SU-DHL-6 (cell line): Measurements from ENCODE around the gene MKX.

ENCODE experiments used
- H2AFZ ChIP-seq: fragments of 200-600 bp; sonication (generic); 2 replicates; pipeline ENCODE4 v1.6.1; 2014; ENCODE audit warnings: low read depth, mild to moderate bottlenecking, moderate library complexity, mixed read lengths, antibody characterized with exemption, low read length; ENCODE audit not compliant: severe bottlenecking
- H3F3A ChIP-seq: fragments of 200-600 bp; shearing (Covaris generic); 2 replicates; pipeline ENCODE4 v1.6.0; 2016; ENCODE audit warnings: antibody characterized with exemption, mild to moderate bottlenecking; ENCODE audit not compliant: insufficient read depth
- H3K27ac ChIP-seq: fragments of 200-600 bp; sonication (generic); 2 replicates; pipeline ENCODE4 v1.5.1; 2016; ENCODE audit warnings: low read depth, mild to moderate bottlenecking, low read length, moderate library complexity, mixed read lengths
- H3K27me3 ChIP-seq: fragments of 200-600 bp; sonication (generic), shearing (Covaris generic); 2 replicates; pipeline ENCODE4 v1.6.0; 2014; ENCODE audit warnings: mild to moderate bottlenecking, low read length
- H3K36me3 ChIP-seq: fragments of 200-600 bp; sonication (generic); 2 replicates; pipeline ENCODE4 v1.6.1; 2014; ENCODE audit warnings: mild to moderate bottlenecking, low read length, mixed read lengths
- H3K4me2 ChIP-seq: fragments of 300-600, 200-600 bp; shearing (Covaris generic), sonication (generic); 2 replicates; pipeline ENCODE4 v1.6.0; 2014; ENCODE audit warnings: low read length, low read depth, mild to moderate bottlenecking; ENCODE audit not compliant: poor library complexity, severe bottlenecking
- H3K4me3 ChIP-seq: fragments of 200-600 bp; sonication (generic); 2 replicates; pipeline ENCODE4 v1.5.1; 2014; ENCODE audit warnings: antibody characterized with exemption, low read length, mild to moderate bottlenecking, mixed read lengths; ENCODE audit not compliant: insufficient read depth, poor library complexity, severe bottlenecking
- H3K79me2 ChIP-seq: fragments of 200-600 bp; sonication (generic); 2 replicates; pipeline ENCODE4 v1.6.1; 2014; ENCODE audit warnings: mild to moderate bottlenecking, low read length, moderate library complexity; ENCODE audit not compliant: insufficient read depth
- H3K9ac ChIP-seq: fragments of 200-600 bp; sonication (generic); 2 replicates; pipeline ENCODE4 v1.7.0; 2014; ENCODE audit warnings: mild to moderate bottlenecking, low read length
- H3K9me2 ChIP-seq: fragments of 200-600 bp; sonication (generic); replicated peaks from 2 replicates; pipeline ENCODE4 v1.6.1; 2014; ENCODE audit warnings: low read length; ENCODE audit not compliant: insufficient read depth
- H3K9me3 ChIP-seq: fragments of 200-600 bp; sonication (generic); 2 replicates; pipeline ENCODE4 v1.6.1; 2014; ENCODE audit warnings: low read length, mixed read lengths; ENCODE audit not compliant: insufficient read depth
- H4K20me1 ChIP-seq: fragments of 200-600 bp; sonication (generic); 2 replicates; pipeline ENCODE4 v1.6.1; 2014; ENCODE audit warnings: low read depth, mild to moderate bottlenecking, antibody characterized with exemption, low read length, moderate library complexity, mixed read lengths
- EZH2phosphoT487 ChIP-seq: fragments of 200-600 bp; sonication (generic), shearing (Covaris generic); conservative IDR thresholded peaks from 2 replicates; pipeline ENCODE4 v1.6.1; 2018; ENCODE audit warnings: mild to moderate bottlenecking, antibody characterized with exemption, low read length, moderate library complexity, mixed read lengths
- TF ChIP-seq, protein P1 (sequence below): fragments of 200-600 bp; sonication (generic); IDR thresholded peaks from one replicate; pipeline ENCODE4 v1.5.1; 2017; ENCODE audit warnings: antibody characterized with exemption, mild to moderate bottlenecking, low read length, moderate library complexity; ENCODE audit not compliant: insufficient read depth, poor library complexity, severe bottlenecking

The MKX gene

DNA sequence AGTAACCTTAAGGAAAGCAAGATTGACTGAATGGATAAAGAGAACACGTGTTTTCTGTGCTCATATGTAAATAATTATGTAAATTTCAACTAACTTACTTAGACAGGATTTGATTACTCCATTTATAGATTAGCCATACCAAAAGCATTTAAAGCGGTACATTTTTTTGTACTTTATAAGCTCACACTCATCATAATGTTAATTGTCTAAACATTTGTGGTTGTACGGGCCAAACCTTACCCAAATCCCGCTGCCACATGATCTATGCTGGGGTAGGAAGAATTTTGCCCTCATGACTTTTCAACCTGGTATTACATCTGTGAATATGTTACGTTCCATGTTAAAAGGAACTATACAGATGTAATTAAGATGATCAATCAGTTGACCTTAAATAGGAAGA, 29.1 kb downstream of the MKX start:
- Histone ChIP-seq H4K20me1 (no peaks in the 10 kb centered on the region), H3K9me2 (no peaks in the 10 kb centered on the region), H3K4me3 (no peak overlapping the region), H2AFZ (no peak overlapping the region), H3K4me2 (no peak overlapping the region), H3K9ac (no peak overlapping the region), H3K27ac (no peak overlapping the region), H3K79me2 (no peaks in the 10 kb centered on the region), H3K27me3 (no peaks in the 10 kb centered on the region), H3K9me3 (no peaks in the 10 kb centered on the region), H3F3A (no peaks in the 10 kb centered on the region), H3K36me3 (no peaks in the 10 kb centered on the region)
- TF ChIP-seq EZH2phosphoT487, result no peak
- TF ChIP-seq, protein P1, sequence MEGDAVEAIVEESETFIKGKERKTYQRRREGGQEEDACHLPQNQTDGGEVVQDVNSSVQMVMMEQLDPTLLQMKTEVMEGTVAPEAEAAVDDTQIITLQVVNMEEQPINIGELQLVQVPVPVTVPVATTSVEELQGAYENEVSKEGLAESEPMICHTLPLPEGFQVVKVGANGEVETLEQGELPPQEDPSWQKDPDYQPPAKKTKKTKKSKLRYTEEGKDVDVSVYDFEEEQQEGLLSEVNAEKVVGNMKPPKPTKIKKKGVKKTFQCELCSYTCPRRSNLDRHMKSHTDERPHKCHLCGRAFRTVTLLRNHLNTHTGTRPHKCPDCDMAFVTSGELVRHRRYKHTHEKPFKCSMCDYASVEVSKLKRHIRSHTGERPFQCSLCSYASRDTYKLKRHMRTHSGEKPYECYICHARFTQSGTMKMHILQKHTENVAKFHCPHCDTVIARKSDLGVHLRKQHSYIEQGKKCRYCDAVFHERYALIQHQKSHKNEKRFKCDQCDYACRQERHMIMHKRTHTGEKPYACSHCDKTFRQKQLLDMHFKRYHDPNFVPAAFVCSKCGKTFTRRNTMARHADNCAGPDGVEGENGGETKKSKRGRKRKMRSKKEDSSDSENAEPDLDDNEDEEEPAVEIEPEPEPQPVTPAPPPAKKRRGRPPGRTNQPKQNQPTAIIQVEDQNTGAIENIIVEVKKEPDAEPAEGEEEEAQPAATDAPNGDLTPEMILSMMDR, result no peak

DNA sequence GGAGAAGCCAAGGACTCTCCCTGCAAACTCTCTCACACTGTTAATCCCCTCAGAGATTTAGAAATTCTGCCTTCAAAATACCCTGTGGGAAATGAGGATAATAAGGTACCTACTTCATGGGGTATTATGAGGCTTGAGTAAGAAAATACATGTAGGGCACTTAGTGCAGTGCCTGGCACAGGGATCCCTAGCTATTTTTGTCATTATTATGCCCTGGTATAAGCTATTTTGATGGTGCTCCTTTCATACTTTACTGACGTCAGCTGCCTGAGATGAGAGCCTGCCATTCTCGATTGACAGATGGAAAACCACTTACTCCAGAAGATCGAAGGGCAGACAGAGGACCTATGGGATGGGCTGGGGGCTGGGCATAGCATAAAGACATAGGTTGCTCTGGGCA, 30.1 kb downstream of the MKX start:
- H3F3A ChIP-seq, result no peaks in the 10 kb centered on the region
- H3K4me3 ChIP-seq, result no peak overlapping the region
- no peaks in the 10 kb centered on the region for H3K27me3 ChIP-seq
- H3K36me3 ChIP-seq, result no peaks in the 10 kb centered on the region
- H2AFZ ChIP-seq, result no peak overlapping the region
- no peaks in the 10 kb centered on the region for H4K20me1 ChIP-seq
- H3K27ac ChIP-seq, result no peak overlapping the region
- H3K79me2 ChIP-seq, result no peaks in the 10 kb centered on the region
- H3K9me3 ChIP-seq, result no peaks in the 10 kb centered on the region
- no peak overlapping the region for H3K9ac ChIP-seq
- no peaks in the 10 kb centered on the region for H3K9me2 ChIP-seq
- TF ChIP-seq, protein P1, result no peak
- no peak for TF ChIP-seq EZH2phosphoT487
- H3K4me2 ChIP-seq, result no peak overlapping the region

DNA sequence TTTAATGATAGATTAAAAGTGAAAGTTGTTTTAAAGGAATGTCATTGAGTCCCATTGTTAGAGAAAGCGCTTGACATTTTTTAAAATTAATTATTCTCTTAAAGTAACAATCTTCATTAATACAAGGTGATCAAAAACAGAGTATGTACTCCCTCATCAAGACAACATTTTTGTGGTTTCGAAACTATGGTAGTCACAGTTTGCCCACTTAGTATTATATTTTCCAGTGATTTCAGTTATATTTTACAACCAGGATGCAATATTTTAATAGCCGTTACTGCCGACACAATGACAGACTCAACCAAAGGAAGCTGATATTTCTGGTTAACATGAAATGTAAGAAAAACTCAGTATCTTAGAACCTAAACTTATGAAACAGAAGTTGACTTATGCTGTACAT, 31.3 kb downstream of the MKX start:
- Histone ChIP-seq H3K9ac (no peak overlapping the region), H3K36me3 (no peaks in the 10 kb centered on the region), H2AFZ (no peak overlapping the region), H3K27ac (no peak overlapping the region), H3K4me3 (no peak overlapping the region), H3K9me3 (no peaks in the 10 kb centered on the region), H3K4me2 (no peak overlapping the region), H3K9me2 (no peaks in the 10 kb centered on the region), H3K79me2 (no peaks in the 10 kb centered on the region), H4K20me1 (no peaks in the 10 kb centered on the region), H3F3A (no peaks in the 10 kb centered on the region), H3K27me3 (no peaks in the 10 kb centered on the region)
- TF ChIP-seq, protein P1, result no peak
- TF ChIP-seq EZH2phosphoT487, result no peak

DNA sequence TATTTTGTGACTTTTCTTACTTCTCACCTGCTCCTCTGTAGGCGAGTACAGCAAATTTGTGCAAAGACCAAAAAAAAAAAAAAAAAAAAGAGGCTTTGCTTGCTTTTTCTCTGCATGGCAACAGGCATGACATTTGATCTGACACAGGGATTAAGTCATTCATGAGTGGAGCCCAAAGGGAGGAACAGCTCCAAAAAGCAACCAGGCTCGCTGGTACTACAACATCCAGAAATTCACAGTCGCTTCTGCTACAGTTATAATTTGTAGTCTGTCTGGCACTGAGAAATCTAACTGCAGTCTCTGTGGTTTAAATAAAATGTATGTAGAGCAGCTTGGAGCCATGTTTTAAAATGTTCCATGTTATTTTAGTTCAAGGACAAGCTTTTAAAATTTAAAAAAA, 31.7 kb downstream of the MKX start:
- no peaks in the 10 kb centered on the region for H3K27me3 ChIP-seq
- no peak overlapping the region for H3K9ac ChIP-seq

More for the DNA sequence above, 31.7 kb downstream of the MKX start:
- Histone ChIP-seq H3K9me2 (no peaks in the 10 kb centered on the region), H3K4me3 (no peak overlapping the region), H3F3A (no peaks in the 10 kb centered on the region), H3K36me3 (no peaks in the 10 kb centered on the region), H4K20me1 (no peaks in the 10 kb centered on the region), H2AFZ (no peak overlapping the region), H3K4me2 (no peak overlapping the region), H3K27ac (no peak overlapping the region), H3K79me2 (no peaks in the 10 kb centered on the region), H3K9me3 (no peaks in the 10 kb centered on the region)
- TF ChIP-seq, protein P1, result no peak
- TF ChIP-seq EZH2phosphoT487, result no peak
